Left cardiac atrium (tissue), 4 donors: ENCODE results near the gene TMCC1. TPM values are rescaled to one million over a fixed set of nuclear protein-coding genes. Genes with fewer than 3 reads are reported as not detected.
A peak's percentile ranks its signal among the peaks of the same experiment; 100 is the strongest.
"Not testable (repeated sequence)": the region's sequence is repeated elsewhere in the genome, so short reads cannot be mapped to it uniquely, and the experiment has no call there.

ENCODE experiments used
- ATAC-seq, 2 donors: fragments of 200-7000 bp; cut with Tn5 transposase; one replicate each; pipeline ENCODE4 v1.9.1; 2020; ENCODE audit warnings: mild to moderate bottlenecking in 2 of 2, moderate library complexity in 2 of 2
- DNase-seq: peaks from one replicate; pipeline ENCODE4 v3.0.0-alpha.2; 2020
- intact Hi-C, 2 donors: fragments of 100-400 bp; cut with DNase I; formaldehyde crosslinking; loops; one replicate each; pipeline versions ENCODE4 v1.14.1 to v1.15.1; 2022 to 2023
- total RNA-seq, 2 donors: library from RNA; stranded (reverse); fragmentation: NEBNext Ultra II Directional; extraction: Animal tissue kit (Norgen Biotek cat#: 25700); gene quantifications; one replicate each; pipeline ENCODE4 v1.2.1, GENCODE V29; 2021
- donor health status: DM: no; HTN: yes; CAD: no.
- donor health status: DM: no; HTN: yes; CAD: no; lungs with severe emphysema.
- donor health status: DM: yes; HTN: yes; CAD: no.
- donor health status: Dilated cardiomyopathy.

The TMCC1 gene
- total RNA-seq, 2 donors from 2014 or later: 30.0 to 34.2 TPM

DNA sequence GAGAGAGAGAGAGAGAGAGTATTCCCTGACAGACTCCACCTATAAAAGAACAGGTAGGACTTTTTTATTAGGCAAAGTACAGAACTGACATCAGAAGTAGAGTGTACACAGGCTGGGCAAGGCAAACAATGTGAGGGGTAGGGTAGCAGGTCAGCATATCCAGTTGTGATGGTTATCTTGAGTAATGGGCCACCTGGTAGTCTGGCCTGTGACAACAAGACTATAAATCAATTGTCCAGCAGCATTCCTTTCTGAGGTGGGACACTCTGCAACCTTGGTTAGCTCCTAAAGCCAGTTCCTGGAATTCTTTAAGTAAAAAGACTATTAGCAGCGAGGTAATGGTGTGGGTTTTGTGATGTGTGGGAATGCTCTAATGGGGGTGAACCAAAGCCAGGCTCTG lies 14.9 kb upstream of the TMCC1 start:
- ATAC-seq: no peak
- intact Hi-C loops: no loop called here
- no peak for DNase-seq

DNA sequence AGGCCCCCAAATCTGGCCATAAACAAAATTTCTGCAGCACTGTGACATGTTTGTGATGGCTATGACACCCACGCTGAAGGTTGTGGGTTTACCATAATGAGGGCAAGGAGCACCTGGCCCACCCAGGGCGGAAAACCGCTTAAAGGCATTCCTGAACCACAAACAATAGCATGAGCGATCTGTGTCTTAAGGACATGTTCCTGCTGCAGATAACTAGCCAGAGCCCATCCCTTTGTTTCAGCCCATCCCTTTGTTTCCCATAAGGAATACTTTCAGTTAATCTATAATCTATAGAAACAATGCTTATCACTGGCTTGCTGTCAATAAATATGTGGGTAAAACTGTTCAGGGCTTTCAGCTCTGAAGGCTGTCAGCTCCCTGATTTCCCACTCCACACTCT lies 7.8 kb upstream of the TMCC1 start:
- ATAC-seq, DNase-seq, intact Hi-C loops: not testable (repeated sequence)

GRCh38 chr3:129897026-129897425 lies 3.5 kb upstream of the TMCC1 start:
- intact Hi-C loops: no loop called here
- ATAC-seq: no peak
- no peak for DNase-seq

DNA sequence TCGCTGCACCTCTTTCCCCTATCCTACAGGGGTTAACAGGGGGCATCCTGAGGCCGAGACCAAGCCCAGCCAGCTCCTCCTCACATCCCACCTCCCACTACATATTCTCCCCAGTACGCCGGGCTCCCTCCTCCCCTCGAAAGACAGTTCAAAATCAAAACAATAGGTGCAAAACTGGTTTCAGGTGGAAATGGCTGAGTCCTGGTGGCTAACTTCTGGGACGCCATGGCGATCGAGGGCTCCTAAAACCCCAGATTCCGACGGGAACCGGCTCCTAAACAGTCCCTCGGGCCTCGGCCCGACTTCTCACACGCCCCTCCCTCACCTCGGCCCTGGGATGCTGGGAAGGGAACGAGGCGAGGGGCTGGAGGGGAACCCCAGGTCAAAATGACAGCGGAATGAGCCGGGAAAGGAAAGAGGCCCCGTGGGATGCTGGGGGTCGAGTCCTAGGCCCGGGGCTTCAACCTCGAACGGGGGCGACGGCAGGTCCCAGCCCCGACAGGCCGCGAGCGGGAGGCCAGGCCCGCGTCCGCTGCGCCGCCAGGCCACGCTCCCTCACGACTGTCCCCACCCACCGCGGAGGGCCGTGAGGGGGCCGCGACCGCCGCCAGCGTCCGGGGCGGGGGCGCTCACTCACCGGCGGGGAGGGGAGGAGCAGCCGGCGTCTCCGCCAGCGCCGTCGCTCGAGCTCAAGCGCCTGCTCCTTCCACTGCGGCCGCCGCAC lies 492 bp downstream of the TMCC1 start:
- intact Hi-C loops: no loop called here
- peak; percentile 77 for DNase-seq
- peak; percentile 88 to 90 for ATAC-seq

GRCh38 chr3:129892486-129892856 lies 1.0 kb downstream of the TMCC1 start:
- ATAC-seq (no peak), DNase-seq (no peak)
- intact Hi-C loops: no loop called here

DNA sequence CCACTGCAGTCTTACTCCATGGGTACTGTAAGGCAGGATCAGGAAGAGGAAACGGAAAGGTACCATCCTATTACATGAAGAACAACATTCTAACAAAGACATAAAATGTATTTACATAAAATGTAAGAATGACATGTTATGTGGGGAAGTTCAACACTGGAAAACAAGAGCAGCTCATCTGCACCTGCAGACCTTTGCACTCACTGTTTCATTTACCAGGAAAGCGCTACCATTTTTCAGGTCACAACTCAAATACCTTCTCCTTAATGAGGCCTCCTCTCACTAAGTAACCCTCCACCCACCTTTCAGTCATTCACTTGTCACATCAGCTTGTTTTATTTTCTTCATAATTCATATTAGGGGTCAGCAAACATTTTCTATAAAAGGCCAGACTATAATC lies 2.6 kb downstream of the TMCC1 start:
- ATAC-seq: no peak
- intact Hi-C loops: no loop called here
- no peak for DNase-seq

DNA sequence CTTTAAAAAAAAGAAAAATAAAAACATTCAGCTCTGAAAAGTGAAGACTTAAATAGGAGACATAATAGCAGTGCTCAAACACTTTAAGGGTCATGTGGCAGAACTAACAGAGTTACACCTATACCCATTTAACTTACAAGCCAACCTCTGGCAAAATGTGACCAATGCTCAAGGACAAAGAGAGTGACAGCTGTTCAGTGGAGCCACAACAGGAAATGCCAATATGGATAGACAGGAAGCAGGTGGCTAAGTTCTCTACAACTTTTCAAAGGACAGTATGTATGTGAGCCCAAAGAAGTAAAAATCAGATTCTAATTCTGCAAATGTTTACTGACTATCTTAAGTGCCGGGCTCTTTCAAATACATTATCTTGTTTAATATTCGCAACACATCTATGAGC lies 3.4 kb downstream of the TMCC1 start:
- DNase-seq: no peak
- intact Hi-C loops: no loop called here
- no peak for ATAC-seq

DNA sequence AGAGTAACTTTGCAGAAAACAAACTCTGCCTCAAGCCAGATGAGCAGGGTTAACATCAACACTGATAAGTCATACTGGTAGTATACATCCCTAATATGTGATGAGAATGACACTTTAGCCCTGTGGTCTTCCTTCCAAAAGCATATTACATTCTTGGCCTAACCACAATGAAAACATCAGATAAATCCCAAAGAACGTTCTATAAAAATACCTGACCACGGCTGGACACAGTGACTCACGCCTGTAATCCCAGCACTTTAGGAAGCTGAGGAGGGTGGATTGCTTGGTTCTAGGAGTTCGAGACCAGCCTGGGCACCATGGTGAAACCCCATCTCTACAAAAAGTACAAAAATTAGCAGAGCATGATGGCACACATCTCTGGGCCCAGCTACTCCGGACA lies 4.7 kb downstream of the TMCC1 start:
- ATAC-seq (no peak), DNase-seq (no peak)
- intact Hi-C loops: no loop called here

GRCh38 chr3:129881261-129881660 lies 12.2 kb downstream of the TMCC1 start:
- DNase-seq: no peak
- ATAC-seq: no peak
- intact Hi-C loops: no loop called here

DNA sequence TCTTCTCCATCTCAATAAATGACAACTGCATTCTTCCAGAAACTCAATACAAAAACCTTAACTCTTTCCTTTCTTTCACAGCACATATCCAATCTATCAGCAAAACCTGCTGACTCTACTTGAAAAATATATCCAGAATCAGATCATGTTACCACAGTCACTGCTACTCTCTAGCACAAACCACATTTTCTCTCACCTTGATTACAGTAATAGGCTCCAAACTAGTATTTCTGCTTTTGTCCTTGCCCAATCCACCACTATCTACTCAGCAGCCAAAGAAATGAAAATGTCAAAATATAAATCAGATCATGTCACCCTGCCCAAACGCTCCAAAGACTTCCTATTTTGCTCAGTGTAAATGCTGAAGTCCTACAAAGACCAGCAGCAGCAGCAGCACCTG lies 15.2 kb downstream of the TMCC1 start:
- DNase-seq (no peak), ATAC-seq (no peak)
- intact Hi-C loops: no loop called here

DNA sequence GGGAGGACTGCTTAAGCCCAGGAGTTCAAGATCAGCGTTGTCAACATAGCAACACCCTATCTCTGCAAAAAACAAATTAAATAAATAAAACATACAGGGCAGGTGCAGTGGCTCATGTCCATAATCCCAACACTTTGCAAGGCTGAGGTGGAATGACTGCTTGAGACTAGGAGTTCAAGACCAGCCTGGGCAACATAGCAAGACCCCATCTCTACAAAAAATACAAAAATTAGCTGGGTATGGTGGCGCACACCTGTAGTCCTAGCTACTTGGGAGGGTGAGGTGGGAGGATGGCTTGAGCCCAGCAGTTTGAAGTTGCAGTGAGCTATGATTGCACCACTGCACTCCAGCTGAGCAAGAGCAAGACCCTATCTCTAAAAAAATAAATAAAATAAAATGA lies 19.0 kb downstream of the TMCC1 start:
- intact Hi-C loops, DNase-seq, ATAC-seq: not testable (repeated sequence)

- DNase-seq (no peak), ATAC-seq (no peak)
- intact Hi-C loops: no loop called here
Observed at GRCh38 chr3:129868912-129869311, 24.6 kb downstream of the TMCC1 start.

DNA sequence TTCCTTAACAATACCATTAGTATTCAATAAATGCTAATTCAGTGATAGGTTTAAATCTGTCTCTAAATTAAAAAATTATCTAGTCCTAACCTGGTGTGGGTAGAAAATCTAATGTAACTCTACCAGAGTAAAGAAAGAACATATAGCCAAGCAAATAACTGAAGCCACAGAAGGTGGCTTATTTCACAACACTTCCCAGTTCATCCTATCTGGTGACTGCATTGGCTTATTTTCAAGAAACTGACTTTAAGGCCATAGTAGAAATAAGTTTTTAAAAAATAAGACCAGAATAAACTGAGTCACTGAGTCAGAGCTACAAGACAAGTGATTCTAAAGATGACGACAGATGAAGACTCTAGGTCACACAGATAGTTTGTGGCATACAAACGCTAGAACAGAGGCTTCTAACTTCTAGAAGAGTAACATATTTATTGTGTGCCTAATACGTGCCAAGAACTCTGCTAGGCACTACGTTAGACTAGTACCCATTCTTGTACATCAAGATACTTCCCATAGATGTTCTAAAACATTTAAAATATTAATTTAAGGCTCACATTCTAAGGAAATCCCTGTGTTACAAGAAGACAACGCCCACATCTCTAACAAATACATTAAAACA lies 25.9 kb downstream of the TMCC1 start:
- intact Hi-C loops: no loop called here
- DNase-seq (no peak), ATAC-seq (no peak)

DNA sequence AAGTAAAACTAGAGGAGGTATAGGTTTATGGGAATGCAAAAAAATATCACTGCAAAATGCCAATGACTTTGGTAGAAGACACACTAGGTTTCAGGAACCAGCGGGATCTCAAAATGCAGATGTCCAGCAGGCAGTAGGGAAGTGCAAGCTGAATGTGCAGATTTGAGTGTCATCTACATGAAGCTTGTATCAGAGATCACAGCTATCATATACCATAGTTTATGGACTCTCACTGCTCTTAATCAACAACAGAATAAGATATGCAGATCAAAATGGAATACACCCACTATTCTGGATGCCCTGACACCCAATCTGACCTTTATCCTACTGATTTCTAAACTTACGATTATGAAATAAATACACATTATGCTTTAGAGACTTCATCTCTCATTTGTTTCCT lies 27.7 kb downstream of the TMCC1 start:
- no peak for DNase-seq
- ATAC-seq: no peak
- intact Hi-C loops: no loop called here

DNA sequence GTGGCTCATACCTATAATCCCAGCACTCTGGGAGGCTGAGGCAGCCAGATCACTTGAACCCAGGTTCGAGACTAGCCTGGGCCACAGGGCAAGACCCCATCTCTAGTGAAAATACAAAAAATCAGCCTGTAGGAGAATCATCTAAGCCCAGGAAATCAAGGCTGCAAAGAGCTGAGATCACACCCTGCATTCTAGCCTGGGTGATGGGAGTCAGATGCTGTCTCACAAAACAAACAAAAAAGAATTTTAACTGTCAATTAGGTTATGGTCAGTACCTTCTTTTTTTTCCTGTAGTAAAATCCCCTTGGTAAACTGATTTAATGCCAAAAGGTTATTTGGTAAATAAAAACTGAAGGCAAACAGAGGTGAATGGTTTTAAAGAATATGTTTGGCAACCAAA lies 29.0 kb downstream of the TMCC1 start:
- DNase-seq: no peak
- ATAC-seq: no peak
- intact Hi-C loops: no loop called here

DNA sequence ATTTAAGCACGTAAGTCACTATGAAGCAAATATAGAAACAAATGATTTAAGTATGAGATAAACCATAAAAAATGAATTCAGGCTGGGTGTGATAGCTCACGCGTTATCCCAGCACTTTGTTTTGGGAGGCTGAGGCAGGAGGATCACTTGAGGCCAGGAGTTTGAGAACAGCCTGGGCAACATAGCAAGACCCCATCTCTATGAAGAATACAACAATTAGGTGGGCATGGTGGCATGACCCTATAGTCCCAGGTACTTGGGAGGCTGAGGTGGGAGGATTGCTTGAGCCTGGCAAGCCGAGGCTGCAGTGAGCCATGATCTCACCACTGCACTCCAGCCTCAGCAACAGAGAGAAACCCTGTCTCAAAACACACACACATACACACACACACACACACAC lies 34.2 kb downstream of the TMCC1 start:
- DNase-seq (no peak), ATAC-seq (no peak)
- intact Hi-C loops: no loop called here

DNA sequence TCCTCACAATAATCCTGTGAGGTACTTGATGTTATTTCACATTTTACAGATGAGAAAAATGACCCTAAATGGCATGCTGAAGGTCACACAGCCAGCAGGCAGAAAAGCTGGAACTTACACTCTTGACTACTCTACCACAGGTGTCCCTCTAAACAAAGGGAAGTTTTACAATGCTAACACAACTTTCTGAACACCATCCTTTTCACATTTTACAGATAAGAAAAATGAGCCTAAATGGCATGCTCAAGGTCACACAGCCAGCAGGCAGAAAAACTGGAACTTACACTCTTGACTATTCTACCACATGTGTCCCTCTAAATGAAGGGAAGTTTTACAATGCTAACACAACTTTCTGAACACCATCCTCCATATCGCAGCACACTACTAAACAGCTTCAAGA lies 35.6 kb downstream of the TMCC1 start:
- ATAC-seq: no peak
- DNase-seq: no peak
- intact Hi-C loops: no loop called here

DNA sequence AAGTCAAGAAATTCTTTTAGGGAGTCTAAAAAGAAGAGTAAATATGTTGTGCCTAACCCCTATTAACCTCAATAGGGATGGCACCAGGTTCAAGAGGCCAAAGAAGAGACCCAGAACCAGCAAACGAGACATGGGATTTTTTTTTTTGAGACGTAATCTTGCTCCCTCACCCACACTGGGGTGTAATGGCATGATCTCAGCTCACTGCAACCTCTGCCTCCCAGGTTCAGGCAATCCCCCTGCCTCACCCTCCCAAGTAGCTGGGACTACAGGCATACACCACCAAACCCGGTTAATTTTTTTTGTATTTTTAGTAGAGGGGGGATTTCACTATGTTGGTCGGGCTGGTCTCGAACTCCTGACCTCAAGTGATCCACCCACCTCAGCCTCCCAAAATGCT lies 36.7 kb downstream of the TMCC1 start:
- DNase-seq, ATAC-seq, intact Hi-C loops: not testable (repeated sequence)

- intact Hi-C loops: no loop called here
- ATAC-seq (peak; percentile 47 to 57), DNase-seq (no peak)
Observed at GRCh38 chr3:129855832-129856419, 37.6 kb downstream of the TMCC1 start.

DNA sequence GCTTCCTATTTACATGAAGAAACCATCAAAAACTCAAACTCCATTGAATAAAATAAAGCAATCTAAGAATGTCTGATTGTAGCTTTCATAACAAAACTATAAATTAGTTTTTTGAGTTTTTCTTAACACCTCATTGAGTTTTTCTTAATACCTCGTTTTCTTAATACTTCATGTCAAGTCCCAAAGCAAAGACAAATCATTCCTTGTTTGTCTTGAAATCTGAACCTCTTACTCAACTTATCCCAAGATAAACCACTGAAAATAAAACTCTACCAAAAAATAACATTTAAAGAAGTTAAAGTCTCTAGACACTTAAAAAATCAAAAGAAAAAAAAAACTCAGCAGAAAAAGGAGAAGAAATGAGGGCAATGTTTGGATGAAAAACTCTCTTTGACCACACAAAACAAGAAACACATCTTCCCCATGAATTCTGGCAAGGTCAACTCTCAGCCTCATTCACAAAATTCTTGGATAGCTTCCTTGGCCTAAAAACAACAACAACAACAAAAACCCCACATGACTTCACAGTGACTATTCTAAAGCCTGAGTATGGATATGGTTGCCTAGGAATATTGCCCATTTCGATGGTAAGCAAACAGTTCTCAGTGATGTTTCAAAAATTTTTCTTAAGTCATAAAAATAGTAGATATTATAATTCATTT lies 38.2 kb downstream of the TMCC1 start:
- intact Hi-C loops: no loop called here
- ATAC-seq (peak in 1 of 2 donors; percentile 70), DNase-seq (no peak)
